ENCODE measurements around the gene ELK3. TPM values are rescaled to one million over a fixed set of nuclear protein-coding genes. Genes with fewer than 3 reads are reported as not detected.

ELK3 gene
- polyA plus RNA-seq, 1 experiment, result 31.2 TPM

GRCh38 chr12:96196781-96197180 lies 2.6 kb downstream of the ELK3 start:
- Histone ChIP-seq H3K27ac (ENCODE audit: low read depth, low read length) (peak overlapping the region; percentile 87), H3K9me3 (ENCODE audit: control insufficient read depth, insufficient read depth, low read length) (no peaks in the 10 kb centered on the region; the same call in 1 of the 2 replicates), H3K4me3 (ENCODE audit: low read depth, low read length) (peak overlapping the region; percentile 97), H3K27me3 (ENCODE audit: control insufficient read depth, insufficient read depth, low read length) (no peaks in the 10 kb centered on the region)
- DNase-seq (ENCODE audit: low read depth, low spot score), result no peak
- ChIA-PET POLR2A (interaction anchor here (0.7 kb wide), 1 partner anchor 498 kb away, joined by 3 read pairs; no protein-coding TSS in a partner anchor), CTCF (interaction anchor here (7.6 kb wide), 1 partner anchor 18 kb away, joined by 72 read pairs; no protein-coding TSS in a partner anchor)
- no peak for TF ChIP-seq CTCF (IDR thresholded peaks at IDR 0.05; ENCODE audit: low read depth, low read length)

GRCh38 chr12:96197503-96198272 lies 3.5 kb downstream of the ELK3 start:
- POLR2A ChIA-PET, result no interaction called here
- H3K27me3 ChIP-seq (ENCODE audit: control insufficient read depth, insufficient read depth, low read length), result no peaks in the 10 kb centered on the region
- H3K27ac ChIP-seq (ENCODE audit: low read depth, low read length), result peak overlapping the region; percentile 94
- peaks cover 2% of the 10 kb centered on the region; the same call in 1 of the 2 replicates for H3K9me3 ChIP-seq (ENCODE audit: control insufficient read depth, insufficient read depth, low read length)
- peak; percentile 74 for DNase-seq (ENCODE audit: low read depth, low spot score)
- no peak for TF ChIP-seq CTCF (IDR thresholded peaks at IDR 0.05; ENCODE audit: low read depth, low read length)
- peak overlapping the region; percentile 1 for H3K4me3 ChIP-seq (ENCODE audit: low read depth, low read length)
- CTCF ChIA-PET, result interaction anchor here (1.1 to 7.6 kb wide), 3 partner anchors 14 to 136 kb away, joined by 3 to 72 read pairs (median 4); no protein-coding TSS in a partner anchor

- no peak overlapping the region for H3K27ac ChIP-seq (ENCODE audit: low read depth, low read length)
- DNase-seq (ENCODE audit: low read depth, low spot score), result peak; percentile 69
- no peak overlapping the region for H3K4me3 ChIP-seq (ENCODE audit: low read depth, low read length)
- no peak for TF ChIP-seq CTCF (IDR thresholded peaks at IDR 0.05; ENCODE audit: low read depth, low read length)
- POLR2A ChIA-PET, result no interaction called here
- no peaks in the 10 kb centered on the region for H3K27me3 ChIP-seq (ENCODE audit: control insufficient read depth, insufficient read depth, low read length)
- peaks cover 4% of the 10 kb centered on the region for H3K9me3 ChIP-seq (ENCODE audit: control insufficient read depth, insufficient read depth, low read length)
- CTCF ChIA-PET, result interaction anchor here (0.6 to 7.6 kb wide), 5 partner anchors 10 to 318 kb away, joined by 3 to 72 read pairs (median 4); no protein-coding TSS in a partner anchor
Observed at GRCh38 chr12:96198965-96199364, 4.8 kb downstream of the ELK3 start.

GRCh38 chr12:96199464-96199863 lies 5.3 kb downstream of the ELK3 start:
- TF ChIP-seq CTCF (IDR thresholded peaks at IDR 0.05; ENCODE audit: low read depth, low read length), result no peak
- Histone ChIP-seq H3K4me3 (ENCODE audit: low read depth, low read length) (no peak overlapping the region), H3K27me3 (ENCODE audit: control insufficient read depth, insufficient read depth, low read length) (no peaks in the 10 kb centered on the region), H3K27ac (ENCODE audit: low read depth, low read length) (no peak overlapping the region), H3K9me3 (ENCODE audit: control insufficient read depth, insufficient read depth, low read length) (peaks cover 4% of the 10 kb centered on the region)
- no peak for DNase-seq (ENCODE audit: low read depth, low spot score)
- CTCF ChIA-PET, result interaction anchor here (0.6 to 7.6 kb wide), 3 partner anchors 10 to 318 kb away, joined by 4 to 72 read pairs (median 8); no protein-coding TSS in a partner anchor
- POLR2A ChIA-PET, result no interaction called here

All from AG04450 (cell line).